ENCODE data around the gene PRSS23. TPM values are rescaled to one million over a fixed set of nuclear protein-coding genes. Genes with fewer than 3 reads are reported as not detected.

The PRSS23 gene
- total RNA-seq, 2 donors from 2014 or later = 12.9 to 63.4 TPM

Other genes with a start within 250 kb of the PRSS23 start
- 10 to 100 TPM; 19.7 to 24.2 TPM for gene ME3, start 127.9 kb upstream of the PRSS23 start, total RNA-seq
- gene FZD4, start 154.9 kb downstream of the PRSS23 start, total RNA-seq = 10 to 100 TPM; 45.5 to 54.2 TPM
- 10 to 100 TPM; 23.1 to 30.8 TPM for gene TMEM135, start 237.4 kb downstream of the PRSS23 start, total RNA-seq